Measurements from ENCODE around the gene NPDC1. TPM values are rescaled to one million over a fixed set of nuclear protein-coding genes. Genes with fewer than 3 reads are reported as not detected.

The NPDC1 gene
- total RNA-seq, 2 donors from 2014 or later, result 72.1 to 105 TPM

- H3K27me3 ChIP-seq, result no peaks in the 10 kb centered on the region
- no peak for TF ChIP-seq POLR2A (IDR thresholded peaks at IDR 0.05)
- peak; percentile 21 to 83 (median 67) for TF ChIP-seq CTCF (IDR thresholded peaks at IDR 0.05)
- H3K27ac ChIP-seq, result no peak overlapping the region
- H3K36me3 ChIP-seq (replicated peaks in 1 of 2; ENCODE audit: insufficient read depth in 1 of 2, low read depth in 2 of 2), result no peaks in the 10 kb centered on the region
- WGBS, 2 donors, result 35 to 52% methylated on average over 16 to 37 of the region's 38 CpGs
- H3K9me3 ChIP-seq, result no peaks in the 10 kb centered on the region
- DNase-seq (peak; percentile 77 to 88 (median 81)), ATAC-seq (peak; percentile 31)
- peaks cover 45% of the 10 kb centered on the region for H3K4me1 ChIP-seq
- no peak overlapping the region for H3K4me3 ChIP-seq
- intact Hi-C loops (cut with DNase I), result loop anchor here (2.0 kb wide), 1 partner anchor 15 kb away; no protein-coding TSS in a partner anchor
Observed at GRCh38 chr9:137049544-137050449, 3.8 kb upstream of the NPDC1 start.

GRCh38 chr9:137048655-137049543 is 2.9 kb upstream of the NPDC1 start:
- Histone ChIP-seq H3K27ac (no peak overlapping the region), H3K9me3 (no peaks in the 10 kb centered on the region), H3K4me1 (peaks cover 45% of the 10 kb centered on the region), H3K36me3 (replicated peaks in 1 of 2; ENCODE audit: insufficient read depth in 1 of 2, low read depth in 2 of 2) (no peaks in the 10 kb centered on the region), H3K27me3 (no peaks in the 10 kb centered on the region), H3K4me3 (no peak overlapping the region)
- ATAC-seq (no peak), DNase-seq (peak in 1 of 4 donors; percentile 45)
- intact Hi-C loops (cut with DNase I), result loop anchor here (2.0 kb wide), 1 partner anchor 16 kb away; no protein-coding TSS in a partner anchor
- WGBS, 2 donors, result 31 to 47% methylated on average over 8 to 61 of the region's 72 CpGs
- TF ChIP-seq POLR2A (IDR thresholded peaks at IDR 0.05) (no peak), CTCF (IDR thresholded peaks at IDR 0.05) (peak in 1 of 7 experiments; percentile 1)

GRCh38 chr9:137045294-137046087 is 486 bp downstream of the NPDC1 start:
- Histone ChIP-seq H3K36me3 (replicated peaks in 1 of 2; ENCODE audit: insufficient read depth in 1 of 2, low read depth in 2 of 2) (no peaks in the 10 kb centered on the region), H3K9me3 (no peaks in the 10 kb centered on the region), H3K27me3 (no peaks in the 10 kb centered on the region), H3K4me3 (peak overlapping the region in 1 of 2 donors; percentile 17), H3K4me1 (peaks cover 38% of the 10 kb centered on the region), H3K27ac (peak overlapping the region in 3 of 4 donors; percentile 15 to 77 (median 54))
- 3% methylated on average over 89 of the region's 96 CpGs; no CpG with 5 or more reads in 1 of the 2 donors for WGBS, 2 donors
- TF ChIP-seq CTCF (IDR thresholded peaks at IDR 0.05) (no peak), POLR2A (IDR thresholded peaks at IDR 0.05) (no peak)
- ATAC-seq (peak; percentile 15), DNase-seq (peak in 1 of 4 donors; percentile 50)
- intact Hi-C loops (cut with DNase I), result no loop called here

GRCh38 chr9:137044502-137045177 is 1.3 kb downstream of the NPDC1 start:
- TF ChIP-seq CTCF (IDR thresholded peaks at IDR 0.05) (no peak), POLR2A (IDR thresholded peaks at IDR 0.05) (peak; percentile 18 to 44 (median 35))
- H3K27me3 ChIP-seq, result no peaks in the 10 kb centered on the region
- DNase-seq, result peak; percentile 62 to 87 (median 84)
- peaks cover 36% of the 10 kb centered on the region for H3K4me1 ChIP-seq
- WGBS, 2 donors, result 16% methylated on average over 18 of the region's 18 CpGs; no CpG with 5 or more reads in 1 of the 2 donors
- no peak overlapping the region for H3K4me3 ChIP-seq
- peak overlapping the region; percentile 25 to 77 (median 50) for H3K27ac ChIP-seq
- peak; percentile 58 for ATAC-seq
- no peaks in the 10 kb centered on the region for H3K36me3 ChIP-seq (replicated peaks in 1 of 2; ENCODE audit: insufficient read depth in 1 of 2, low read depth in 2 of 2)
- H3K9me3 ChIP-seq, result no peaks in the 10 kb centered on the region
- intact Hi-C loops (cut with DNase I), result no loop called here

Data from body of pancreas (tissue), 4 donors.